Measurements from ENCODE around the gene DNMBP. TPM values are rescaled to one million over a fixed set of nuclear protein-coding genes. Genes with fewer than 3 reads are reported as not detected.

The DNMBP gene
- total RNA-seq, 1 donor from 2014 or later = 15.1 TPM

- no peak overlapping the region for H3K9ac ChIP-seq (ENCODE audit: low read depth in 1 of 3, low read length in 3 of 3)
- H3K9me3 ChIP-seq (ENCODE audit: control insufficient read depth in 3 of 3, low read length in 3 of 3) = no peaks in the 10 kb centered on the region
- H3K27ac ChIP-seq (ENCODE audit: low read depth, low read length) = peak overlapping the region; percentile 44
- H3K27me3 ChIP-seq (ENCODE audit: control insufficient read depth in 3 of 3, insufficient read depth in 3 of 3, low read length in 3 of 3) = no peaks in the 10 kb centered on the region
- peaks cover 30 to 48% (median 40%) of the 10 kb centered on the region in 3 donors for H3K4me1 ChIP-seq (ENCODE audit: control insufficient read depth in 3 of 3, insufficient read depth in 3 of 3, low read length in 3 of 3)
- H3K4me3 ChIP-seq (ENCODE audit: low read length in 3 of 3) = peak overlapping the region in 1 of 3 donors; percentile 9
- H3K36me3 ChIP-seq (ENCODE audit: control insufficient read depth in 3 of 3, insufficient read depth in 3 of 3, low read length in 3 of 3) = no peaks in the 10 kb centered on the region
These were observed 3.4 kb downstream of the DNMBP start for GRCh38 chr10:100006243-100006886.

- H3K4me1 ChIP-seq (ENCODE audit: control insufficient read depth in 3 of 3, insufficient read depth in 3 of 3, low read length in 3 of 3) = peaks cover 33 to 49% (median 42%) of the 10 kb centered on the region in 3 donors
- no peaks in the 10 kb centered on the region for H3K9me3 ChIP-seq (ENCODE audit: control insufficient read depth in 3 of 3, low read length in 3 of 3)
- no peak overlapping the region for H3K4me3 ChIP-seq (ENCODE audit: low read length in 3 of 3)
- no peak overlapping the region for H3K9ac ChIP-seq (ENCODE audit: low read depth in 1 of 3, low read length in 3 of 3)
- no peaks in the 10 kb centered on the region for H3K36me3 ChIP-seq (ENCODE audit: control insufficient read depth in 3 of 3, insufficient read depth in 3 of 3, low read length in 3 of 3)
- H3K27ac ChIP-seq (ENCODE audit: low read depth, low read length) = no peak overlapping the region
- H3K27me3 ChIP-seq (ENCODE audit: control insufficient read depth in 3 of 3, insufficient read depth in 3 of 3, low read length in 3 of 3) = no peaks in the 10 kb centered on the region
These were observed 4.8 kb downstream of the DNMBP start for GRCh38 chr10:100004805-100005510.

- Histone ChIP-seq H3K9ac (ENCODE audit: low read depth in 1 of 3, low read length in 3 of 3) (peak overlapping the region in 2 of 3 donors; percentile 17 to 55), H3K27ac (ENCODE audit: low read depth, low read length) (no peak overlapping the region), H3K4me3 (ENCODE audit: low read length in 3 of 3) (peak overlapping the region in 1 of 3 donors; percentile 31), H3K27me3 (ENCODE audit: control insufficient read depth in 3 of 3, insufficient read depth in 3 of 3, low read length in 3 of 3) (no peaks in the 10 kb centered on the region), H3K9me3 (ENCODE audit: control insufficient read depth in 3 of 3, low read length in 3 of 3) (no peaks in the 10 kb centered on the region), H3K36me3 (ENCODE audit: control insufficient read depth in 3 of 3, insufficient read depth in 3 of 3, low read length in 3 of 3) (no peaks in the 10 kb centered on the region), H3K4me1 (ENCODE audit: control insufficient read depth in 3 of 3, insufficient read depth in 3 of 3, low read length in 3 of 3) (peaks cover 30 to 33% (median 30%) of the 10 kb centered on the region in 3 donors)
These were observed 9.6 kb downstream of the DNMBP start for GRCh38 chr10:100000109-100000644.

GRCh38 chr10:99999319-100000108 lies 10.2 kb downstream of the DNMBP start:
- H3K4me3 ChIP-seq (ENCODE audit: low read length in 3 of 3) = peak overlapping the region in 1 of 3 donors; percentile 4
- H3K27ac ChIP-seq (ENCODE audit: low read depth, low read length) = peak overlapping the region; percentile 51
- peaks cover 32 to 38% (median 34%) of the 10 kb centered on the region in 3 donors for H3K4me1 ChIP-seq (ENCODE audit: control insufficient read depth in 3 of 3, insufficient read depth in 3 of 3, low read length in 3 of 3)

GRCh38 chr10:99998889-99999288 lies 10.9 kb downstream of the DNMBP start:
- Histone ChIP-seq H3K36me3 (ENCODE audit: control insufficient read depth in 3 of 3, insufficient read depth in 3 of 3, low read length in 3 of 3) (no peaks in the 10 kb centered on the region), H3K27ac (ENCODE audit: low read depth, low read length) (peak overlapping the region; percentile 51), H3K4me1 (ENCODE audit: control insufficient read depth in 3 of 3, insufficient read depth in 3 of 3, low read length in 3 of 3) (peaks cover 37 to 41% (median 40%) of the 10 kb centered on the region in 3 donors), H3K27me3 (ENCODE audit: control insufficient read depth in 3 of 3, insufficient read depth in 3 of 3, low read length in 3 of 3) (no peaks in the 10 kb centered on the region), H3K4me3 (ENCODE audit: low read length in 3 of 3) (peak overlapping the region in 1 of 3 donors; percentile 4), H3K9me3 (ENCODE audit: control insufficient read depth in 3 of 3, low read length in 3 of 3) (no peaks in the 10 kb centered on the region), H3K9ac (ENCODE audit: low read depth in 1 of 3, low read length in 3 of 3) (peak overlapping the region in 1 of 3 donors; percentile 55)

More at GRCh38 chr10:99999319-100000108, 10.2 kb downstream of the DNMBP start:
- Histone ChIP-seq H3K27me3 (ENCODE audit: control insufficient read depth in 3 of 3, insufficient read depth in 3 of 3, low read length in 3 of 3) (no peaks in the 10 kb centered on the region), H3K36me3 (ENCODE audit: control insufficient read depth in 3 of 3, insufficient read depth in 3 of 3, low read length in 3 of 3) (no peaks in the 10 kb centered on the region), H3K9me3 (ENCODE audit: control insufficient read depth in 3 of 3, low read length in 3 of 3) (no peaks in the 10 kb centered on the region), H3K9ac (ENCODE audit: low read depth in 1 of 3, low read length in 3 of 3) (peak overlapping the region; percentile 11 to 55 (median 35))

- H3K9ac ChIP-seq (ENCODE audit: low read depth in 1 of 3, low read length in 3 of 3) = peak overlapping the region; percentile 52 to 68 (median 57)
- H3K4me3 ChIP-seq (ENCODE audit: low read length in 3 of 3) = peak overlapping the region in 2 of 3 donors; percentile 30 to 33
- peak overlapping the region; percentile 88 for H3K27ac ChIP-seq (ENCODE audit: low read depth, low read length)
- H3K36me3 ChIP-seq (ENCODE audit: control insufficient read depth in 3 of 3, insufficient read depth in 3 of 3, low read length in 3 of 3) = no peaks in the 10 kb centered on the region
- H3K4me1 ChIP-seq (ENCODE audit: control insufficient read depth in 3 of 3, insufficient read depth in 3 of 3, low read length in 3 of 3) = peaks cover 32 to 41% (median 40%) of the 10 kb centered on the region in 3 donors
- no peaks in the 10 kb centered on the region for H3K9me3 ChIP-seq (ENCODE audit: control insufficient read depth in 3 of 3, low read length in 3 of 3)
- H3K27me3 ChIP-seq (ENCODE audit: control insufficient read depth in 3 of 3, insufficient read depth in 3 of 3, low read length in 3 of 3) = no peaks in the 10 kb centered on the region
These were observed 12.8 kb downstream of the DNMBP start for GRCh38 chr10:99996671-99997648.

- H3K9me3 ChIP-seq (ENCODE audit: control insufficient read depth in 3 of 3, low read length in 3 of 3) = no peaks in the 10 kb centered on the region
- H3K4me1 ChIP-seq (ENCODE audit: control insufficient read depth in 3 of 3, insufficient read depth in 3 of 3, low read length in 3 of 3) = peaks cover 32 to 38% (median 37%) of the 10 kb centered on the region in 3 donors
- H3K9ac ChIP-seq (ENCODE audit: low read depth in 1 of 3, low read length in 3 of 3) = no peak overlapping the region
- H3K27ac ChIP-seq (ENCODE audit: low read depth, low read length) = no peak overlapping the region
- no peaks in the 10 kb centered on the region for H3K36me3 ChIP-seq (ENCODE audit: control insufficient read depth in 3 of 3, insufficient read depth in 3 of 3, low read length in 3 of 3)
- H3K27me3 ChIP-seq (ENCODE audit: control insufficient read depth in 3 of 3, insufficient read depth in 3 of 3, low read length in 3 of 3) = no peaks in the 10 kb centered on the region
- no peak overlapping the region for H3K4me3 ChIP-seq (ENCODE audit: low read length in 3 of 3)
These were observed 14.0 kb downstream of the DNMBP start for GRCh38 chr10:99995713-99996112.

- no peaks in the 10 kb centered on the region for H3K27me3 ChIP-seq (ENCODE audit: control insufficient read depth in 3 of 3, insufficient read depth in 3 of 3, low read length in 3 of 3)
- H3K9me3 ChIP-seq (ENCODE audit: control insufficient read depth in 3 of 3, low read length in 3 of 3) = no peaks in the 10 kb centered on the region
- H3K9ac ChIP-seq (ENCODE audit: low read depth in 1 of 3, low read length in 3 of 3) = no peak overlapping the region
- H3K4me1 ChIP-seq (ENCODE audit: control insufficient read depth in 3 of 3, insufficient read depth in 3 of 3, low read length in 3 of 3) = peaks cover 29 to 35% (median 34%) of the 10 kb centered on the region in 3 donors
- H3K4me3 ChIP-seq (ENCODE audit: low read length in 3 of 3) = no peak overlapping the region
- H3K27ac ChIP-seq (ENCODE audit: low read depth, low read length) = no peak overlapping the region
- H3K36me3 ChIP-seq (ENCODE audit: control insufficient read depth in 3 of 3, insufficient read depth in 3 of 3, low read length in 3 of 3) = no peaks in the 10 kb centered on the region
These were observed 14.5 kb downstream of the DNMBP start for GRCh38 chr10:99995269-99995668.

- Histone ChIP-seq H3K4me3 (ENCODE audit: low read length in 3 of 3) (no peak overlapping the region), H3K36me3 (ENCODE audit: control insufficient read depth in 3 of 3, insufficient read depth in 3 of 3, low read length in 3 of 3) (no peaks in the 10 kb centered on the region), H3K27ac (ENCODE audit: low read depth, low read length) (peak overlapping the region; percentile 31), H3K27me3 (ENCODE audit: control insufficient read depth in 3 of 3, insufficient read depth in 3 of 3, low read length in 3 of 3) (no peaks in the 10 kb centered on the region), H3K9ac (ENCODE audit: low read depth in 1 of 3, low read length in 3 of 3) (no peak overlapping the region), H3K9me3 (ENCODE audit: control insufficient read depth in 3 of 3, low read length in 3 of 3) (no peaks in the 10 kb centered on the region), H3K4me1 (ENCODE audit: control insufficient read depth in 3 of 3, insufficient read depth in 3 of 3, low read length in 3 of 3) (peaks cover 26 to 31% (median 30%) of the 10 kb centered on the region in 3 donors)
These were observed 14.9 kb downstream of the DNMBP start for GRCh38 chr10:99994801-99995200.
